DND-41 (cell line): ENCODE measurements around the gene MYO5C.

ENCODE experiments used
- ATAC-seq: fragments of 200-7000 bp; cut with Tn5 transposase; 3 replicates; pipeline ENCODE4 v1.9.1; 2021; ENCODE audit warnings: low read depth; ENCODE audit not compliant: insufficient read depth
- DNase-seq: peaks from one replicate; pipeline ENCODE4 v3.0.0-alpha.2; 2020
- H2AFZ ChIP-seq: 2 replicates; pipeline ENCODE4 v1.6.0; 2012; ENCODE audit warnings: low read depth, low read length
- H3K27ac ChIP-seq: 2 replicates; pipeline ENCODE4 v1.5.1; 2012; ENCODE audit warnings: low read length, inconsistent platforms
- H3K27me3 ChIP-seq: fragments of 200-600 bp; sonication (generic); 2 replicates; pipeline ENCODE4 v1.6.0; 2012; ENCODE audit warnings: low read length, mild to moderate bottlenecking, inconsistent platforms; ENCODE audit not compliant: insufficient read depth, poor library complexity
- H3K36me3 ChIP-seq: 2 replicates; pipeline ENCODE4 v1.5.1; 2012; ENCODE audit warnings: low read length, inconsistent platforms; ENCODE audit not compliant: insufficient read depth
- H3K4me1 ChIP-seq: 2 replicates; pipeline ENCODE4 v1.5.1; 2012; ENCODE audit warnings: mild to moderate bottlenecking, low read length; ENCODE audit not compliant: insufficient read depth
- H3K4me2 ChIP-seq: 2 replicates; pipeline ENCODE4 v1.6.0; 2012; ENCODE audit warnings: mild to moderate bottlenecking, moderate library complexity, low read length, inconsistent platforms; ENCODE audit not compliant: insufficient read depth
- H3K4me3 ChIP-seq, 2 experiments: fragments of 200-600 bp in 1 of 2; shearing (Covaris generic) in 1 of 2; 2 replicates each; pipeline ENCODE4 v1.5.1; 2012 to 2016; ENCODE audit warnings: inconsistent platforms in 2 of 2, low read length in 2 of 2, mild to moderate bottlenecking in 2 of 2, low read depth in 1 of 2, moderate library complexity in 1 of 2
- H3K79me2 ChIP-seq: 2 replicates; pipeline ENCODE4 v1.6.0; 2012; ENCODE audit warnings: low read length, inconsistent platforms; ENCODE audit not compliant: insufficient read depth
- H3K9ac ChIP-seq: 2 replicates; pipeline ENCODE4 v1.6.0; 2012; ENCODE audit warnings: low read depth, mild to moderate bottlenecking, inconsistent platforms, low read length, moderate library complexity
- H3K9me3 ChIP-seq: 2 replicates; pipeline ENCODE4 v1.5.1; 2012; ENCODE audit warnings: low read length, moderate library complexity, mild to moderate bottlenecking, inconsistent platforms; ENCODE audit not compliant: insufficient read depth, severe bottlenecking
- H4K20me1 ChIP-seq: 2 replicates; pipeline ENCODE4 v1.6.0; 2012; ENCODE audit warnings: low read length; ENCODE audit not compliant: insufficient read depth
- CTCF ChIP-seq: IDR thresholded peaks from 2 replicates; pipeline ENCODE4 v1.5.1; 2012; ENCODE audit warnings: borderline replicate concordance, low read length, moderate library complexity, mild to moderate bottlenecking; ENCODE audit not compliant: poor library complexity, severe bottlenecking; ENCODE audit errors: extremely low read depth
- EZH2 ChIP-seq: IDR thresholded peaks from 3 replicates; pipeline ENCODE4 v1.6.1; 2012; ENCODE audit warnings: borderline replicate concordance, low read depth, mild to moderate bottlenecking, moderate library complexity, low read length, inconsistent platforms; ENCODE audit not compliant: severe bottlenecking

MYO5C gene

GRCh38 chr15:52340093-52340492, 44.5 kb upstream of the MYO5C start:
- Histone ChIP-seq H3K9ac (no peak overlapping the region), H3K4me1 (no peaks in the 10 kb centered on the region), H2AFZ (no peak overlapping the region), H3K4me3 (no peak overlapping the region), H3K79me2 (no peaks in the 10 kb centered on the region), H4K20me1 (no peaks in the 10 kb centered on the region), H3K27ac (no peak overlapping the region), H3K36me3 (peaks cover 9% of the 10 kb centered on the region), H3K4me2 (no peak overlapping the region), H3K27me3 (no peaks in the 10 kb centered on the region), H3K9me3 (no peaks in the 10 kb centered on the region)
- ATAC-seq, result no peak
- no peak for TF ChIP-seq CTCF
- no peak for TF ChIP-seq EZH2
- DNase-seq, result no peak

GRCh38 chr15:52338891-52339290, 43.3 kb upstream of the MYO5C start:
- no peaks in the 10 kb centered on the region for H4K20me1 ChIP-seq
- no peak overlapping the region for H3K27ac ChIP-seq
- H3K4me2 ChIP-seq, result no peak overlapping the region
- no peak overlapping the region for H3K9ac ChIP-seq
- TF ChIP-seq EZH2 (no peak), CTCF (no peak)
- no peak overlapping the region for H3K4me3 ChIP-seq
- H3K79me2 ChIP-seq, result no peaks in the 10 kb centered on the region
- ATAC-seq (no peak), DNase-seq (no peak)
- H2AFZ ChIP-seq, result no peak overlapping the region
- peaks cover 9% of the 10 kb centered on the region for H3K36me3 ChIP-seq
- H3K4me1 ChIP-seq, result no peaks in the 10 kb centered on the region
- no peaks in the 10 kb centered on the region for H3K27me3 ChIP-seq
- H3K9me3 ChIP-seq, result no peaks in the 10 kb centered on the region

- no peak overlapping the region for H3K4me2 ChIP-seq
- no peak overlapping the region for H3K27ac ChIP-seq
These were observed 42.5 kb upstream of the MYO5C start for GRCh38 chr15:52338058-52338457.

More at GRCh38 chr15:52338058-52338457, 42.5 kb upstream of the MYO5C start:
- H3K79me2 ChIP-seq, result no peaks in the 10 kb centered on the region
- no peak overlapping the region for H2AFZ ChIP-seq
- no peak for TF ChIP-seq CTCF
- no peak for TF ChIP-seq EZH2
- ATAC-seq (peak; percentile 52; the same call in 1 of the 3 replicates), DNase-seq (peak; percentile 22)
- H4K20me1 ChIP-seq, result no peaks in the 10 kb centered on the region
- no peaks in the 10 kb centered on the region for H3K4me1 ChIP-seq
- H3K4me3 ChIP-seq, result no peak overlapping the region
- H3K36me3 ChIP-seq, result peaks cover 9% of the 10 kb centered on the region
- no peaks in the 10 kb centered on the region for H3K27me3 ChIP-seq
- H3K9ac ChIP-seq, result no peak overlapping the region
- H3K9me3 ChIP-seq, result no peaks in the 10 kb centered on the region
